Spleen (tissue), 11 donors: ENCODE results near the gene BAHCC1. TPM values are rescaled to one million over a fixed set of nuclear protein-coding genes. Genes with fewer than 3 reads are reported as not detected.

Source experiments
- DNase-seq: peaks from one replicate; pipeline ENCODE4 v3.0.0-alpha.2; 2020
- H3K27ac ChIP-seq, 8 donors: fragments of 200-600 bp; sonication (generic) in 7 of 8; 1 replicate in 4 of 8; 2 replicates in 4 of 8; pipeline versions ENCODE4 v1.5.0 to v1.8.0; 2016 to 2021; ENCODE audit warnings: inconsistent platforms in 4 of 8, mild to moderate bottlenecking in 4 of 8, moderate library complexity in 1 of 8
- H3K27me3 ChIP-seq, 7 donors: fragments of 200-600 bp; sonication (generic) in 6 of 7; replicated peaks in 1 of 7; 1 replicate in 4 of 7; 2 replicates in 3 of 7; pipeline versions ENCODE4 v1.5.0 to v1.8.0; 2016 to 2021; ENCODE audit warnings: inconsistent platforms in 3 of 7, mild to moderate bottlenecking in 1 of 7
- H3K36me3 ChIP-seq, 6 donors: fragments of 200-600 bp; sonication (generic) in 5 of 6; 1 replicate in 4 of 6; 2 replicates in 2 of 6; pipeline versions ENCODE4 v1.5.0 to v1.8.0; 2016 to 2021; ENCODE audit warnings: inconsistent platforms in 2 of 6
- H3K4me1 ChIP-seq, 6 donors: fragments of 200-600 bp; sonication (generic) in 5 of 6; 1 replicate in 3 of 6; 2 replicates in 3 of 6; pipeline versions ENCODE4 v1.5.0 to v1.8.0; 2016 to 2021; ENCODE audit warnings: inconsistent platforms in 3 of 6
- H3K4me3 ChIP-seq, 8 donors: fragments of 200-600 bp; sonication (generic) in 7 of 8; 1 replicate in 4 of 8; 2 replicates in 4 of 8; pipeline versions ENCODE4 v1.5.0 to v1.8.0; 2016 to 2021; ENCODE audit warnings: inconsistent platforms in 4 of 8, mild to moderate bottlenecking in 4 of 8, moderate library complexity in 2 of 8
- H3K9me3 ChIP-seq, 8 donors: fragments of 200-600 bp; sonication (generic) in 7 of 8; 1 replicate in 4 of 8; 2 replicates in 4 of 8; pipeline versions ENCODE4 v1.5.0 to v1.8.0; 2016 to 2021; ENCODE audit warnings: inconsistent platforms in 4 of 8
- CTCF ChIP-seq, 11 experiments: fragments of 200-600 bp in 7 of 11; fragments of 450-650 bp in 4 of 11; sonication (generic) in 4 of 11; IDR thresholded peaks in 8 of 11; conservative IDR thresholded peaks in 3 of 11; 1 replicate in 7 of 11; 2 replicates in 4 of 11; pipeline versions ENCODE4 v1.4.0 to v1.8.0; 2016 to 2021; ENCODE audit warnings: antibody characterized with exemption in 11 of 11, inconsistent platforms in 4 of 11, mild to moderate bottlenecking in 1 of 11
- POLR2A ChIP-seq, 3 donors: fragments of 450-650 bp; IDR thresholded peaks; one replicate each; pipeline ENCODE4 v1.5.1; 2017; ENCODE audit warnings: antibody characterized with exemption in 3 of 3, mild to moderate bottlenecking in 1 of 3
- POLR2AphosphoS5 ChIP-seq, 3 donors: sonication (generic); formaldehyde crosslinking; IDR thresholded peaks; one replicate each; pipeline ENCODE4 v1.5.1; 2017; ENCODE audit warnings: antibody characterized with exemption in 3 of 3
- WGBS, 5 donors: extraction: QIAGEN DNeasy Blood & Tissue Kit in 3 of 5; methylation state at CpG; one replicate each; pipeline versions ENCODE4 v1.1.5 to v1.1.7; 2013 to 2018; 5-methylcytosine and 5-hydroxymethylcytosine counted together
- intact Hi-C: fragments of 100-400 bp; cut with DNase I; formaldehyde crosslinking; loops from one replicate; pipeline ENCODE4 v1.15.0; 2023; ENCODE audit warnings: low total_unique reads
- polyA plus RNA-seq, 3 donors: library from polyadenylated mRNA; stranded (reverse); fragments of 200-250 nt; gene quantifications; one replicate each; pipeline ENCODE4 v1.2.1, GENCODE V29; 2013
- total RNA-seq, 7 donors: library from RNA; depleted of rRNA in 3 of 7; stranded (reverse); fragments of >200 nt in 3 of 7; fragmentation: NEBNext Ultra II Directional in 4 of 7; extraction: Animal tissue kit (Norgen Biotek cat#: 25700) in 4 of 7; gene quantifications; one replicate each; pipeline versions ENCODE4 v1.1.0 to v1.2.1, GENCODE V29; 2016 to 2021
- donor health status: healthy with polysubstance abuse.
- donor health status: DM: no; HTN: no; CAD: no; lungs with moderate emphysema.
- donor health status: DM: no; HTN: no; CAD: no.
- donor health status: Bipolar disorder and iron deficiency.
- donor health status: healthy.
- donor health status: DM: no; HTN: no; CAD: no.
- donor health status: DM: yes; HTN: yes; CAD: no.

Gene BAHCC1
- total and polyA plus RNA-seq, 10 donors, result 1.7 to 20.3 (median 12.4) TPM

- H3K36me3 ChIP-seq, result no peaks in the 10 kb centered on the region
- H3K9me3 ChIP-seq, result no peaks in the 10 kb centered on the region
- DNase-seq, result peak; percentile 72
- peaks cover 0 to 11% (median 4%) of the 10 kb centered on the region in 6 donors for H3K4me1 ChIP-seq
- TF ChIP-seq CTCF (IDR thresholded peaks at IDR 0.05 in 8 of 11, conservative IDR thresholded peaks at IDR 0.05 in 3 of 11) (no peak), POLR2A (IDR thresholded peaks at IDR 0.05) (no peak), POLR2AphosphoS5 (IDR thresholded peaks at IDR 0.05) (no peak)
- 70 to 94% (median 85%) methylated on average over 9 to 17 of the region's 17 CpGs for WGBS, 5 donors
- no peak overlapping the region for H3K27ac ChIP-seq
- intact Hi-C loops, result no loop called here
- no peak overlapping the region for H3K4me3 ChIP-seq
- H3K27me3 ChIP-seq, result peaks cover 0 to 44% (median 3%) of the 10 kb centered on the region in 7 donors
Observed at GRCh38 chr17:81379523-81379942, 15.7 kb upstream of the BAHCC1 start.

GRCh38 chr17:81380131-81380530, 15.1 kb upstream of the BAHCC1 start:
- DNase-seq, result no peak
- Histone ChIP-seq H3K9me3 (no peaks in the 10 kb centered on the region), H3K36me3 (no peaks in the 10 kb centered on the region), H3K27me3 (peaks cover 0 to 50% (median 8%) of the 10 kb centered on the region in 7 donors), H3K4me3 (no peak overlapping the region), H3K27ac (no peak overlapping the region), H3K4me1 (peaks cover 0 to 11% (median 4%) of the 10 kb centered on the region in 6 donors)
- intact Hi-C loops, result no loop called here
- TF ChIP-seq POLR2A (IDR thresholded peaks at IDR 0.05) (no peak), POLR2AphosphoS5 (IDR thresholded peaks at IDR 0.05) (no peak), CTCF (IDR thresholded peaks at IDR 0.05 in 8 of 11, conservative IDR thresholded peaks at IDR 0.05 in 3 of 11) (no peak)
- WGBS, 5 donors, result 80 to 92% (median 85%) methylated on average over 1 to 5 of the region's 6 CpGs

- Histone ChIP-seq H3K27ac (no peak overlapping the region), H3K4me1 (peaks cover 0 to 14% (median 6%) of the 10 kb centered on the region in 6 donors), H3K36me3 (no peaks in the 10 kb centered on the region), H3K4me3 (no peak overlapping the region), H3K9me3 (no peaks in the 10 kb centered on the region), H3K27me3 (peaks cover 0 to 57% (median 8%) of the 10 kb centered on the region in 7 donors)
- DNase-seq, result peak; percentile 63
- WGBS, 5 donors, result 85 to 89% (median 86%) methylated on average over 24 to 34 of the region's 34 CpGs
- intact Hi-C loops, result no loop called here
- TF ChIP-seq CTCF (IDR thresholded peaks at IDR 0.05 in 8 of 11, conservative IDR thresholded peaks at IDR 0.05 in 3 of 11) (no peak), POLR2A (IDR thresholded peaks at IDR 0.05) (no peak), POLR2AphosphoS5 (IDR thresholded peaks at IDR 0.05) (no peak)
Observed at GRCh38 chr17:81380666-81381518, 14.4 kb upstream of the BAHCC1 start.
